Esophagus muscularis mucosa (tissue), 4 donors: Measurements from ENCODE around the gene SRP68. TPM values are rescaled to one million over a fixed set of nuclear protein-coding genes. Genes with fewer than 3 reads are reported as not detected.

Experiments
- DNase-seq: peaks from one replicate; pipeline ENCODE4 v3.0.0-alpha.2; 2017; ENCODE audit errors: extremely low spot score
- H3K27ac ChIP-seq, 4 donors: fragments of 200-600 bp; sonication (generic); replicated peaks in 1 of 4; 1 replicate in 3 of 4; 2 replicates in 1 of 4; pipeline ENCODE4 v1.5.1; 2016 to 2019; ENCODE audit warnings: mild to moderate bottlenecking in 1 of 4
- H3K27me3 ChIP-seq, 4 donors: fragments of 200-600 bp; sonication (generic); one replicate each; pipeline versions ENCODE4 v1.5.1 to v1.6.0; 2016 to 2019
- H3K36me3 ChIP-seq, 4 donors: fragments of 200-600 bp; sonication (generic); one replicate each; pipeline ENCODE4 v1.5.1; 2016 to 2019
- H3K4me1 ChIP-seq, 4 donors: fragments of 200-600 bp; sonication (generic); one replicate each; pipeline ENCODE4 v1.5.1; 2016 to 2019
- H3K4me3 ChIP-seq, 4 donors: fragments of 200-600 bp; sonication (generic); 1 replicate in 2 of 4; 2 replicates in 2 of 4; pipeline ENCODE4 v1.5.1; 2016 to 2019; ENCODE audit warnings: mild to moderate bottlenecking in 4 of 4, moderate library complexity in 1 of 4
- H3K9me3 ChIP-seq, 4 donors: fragments of 200-600 bp; sonication (generic); 1 replicate in 3 of 4; 2 replicates in 1 of 4; pipeline ENCODE4 v1.5.1; 2016 to 2019
- CTCF ChIP-seq, 3 experiments: fragments of 200-600 bp in 2 of 3; fragments of 450-650 bp in 1 of 3; sonication (generic) in 2 of 3; IDR thresholded peaks; one replicate each; pipeline ENCODE4 v1.5.1; 2017 to 2019; ENCODE audit warnings: antibody characterized with exemption in 3 of 3, mild to moderate bottlenecking in 2 of 3, moderate library complexity in 1 of 3
- EP300 ChIP-seq: sonication (generic); formaldehyde crosslinking; IDR thresholded peaks from one replicate; pipeline ENCODE4 v1.6.1; 2017; ENCODE audit warnings: antibody characterized with exemption
- POLR2A ChIP-seq: fragments of 450-650 bp; IDR thresholded peaks from one replicate; pipeline ENCODE4 v1.6.1; 2017; ENCODE audit warnings: antibody characterized with exemption, moderate library complexity, mild to moderate bottlenecking, low read depth
- POLR2AphosphoS5 ChIP-seq, 2 donors: sonication (generic); formaldehyde crosslinking; IDR thresholded peaks; one replicate each; pipeline ENCODE4 v1.6.1; 2017; ENCODE audit warnings: antibody characterized with exemption in 2 of 2
- WGBS: methylation state at CpG from one replicate; pipeline ENCODE4 v1.1.5; 2018; 5-methylcytosine and 5-hydroxymethylcytosine counted together
- intact Hi-C: fragments of 100-400 bp; cut with DNase I; formaldehyde crosslinking; loops from one replicate; pipeline ENCODE4 v1.15.1; 2023
- total RNA-seq, 4 donors: library from RNA; depleted of rRNA; stranded (reverse); fragments of >200 nt; gene quantifications; one replicate each; pipeline versions ENCODE4 v1.1.0 to v1.2.1, GENCODE V29; 2016

The SRP68 gene
- total RNA-seq, 4 donors from 2014 or later: 41.9 to 56.9 (median 50.0) TPM

- TF ChIP-seq CTCF (IDR thresholded peaks at IDR 0.05) (no peak), POLR2AphosphoS5 (IDR thresholded peaks at IDR 0.05) (peak; percentile 77 to 87), EP300 (no peak)
- DNase-seq: no peak
- Histone ChIP-seq H3K27me3 (no peaks in the 10 kb centered on the region), H3K4me3 (no peak overlapping the region), H3K4me1 (peaks cover 6 to 34% (median 22%) of the 10 kb centered on the region in 4 donors), H3K9me3 (no peaks in the 10 kb centered on the region), H3K36me3 (peaks cover 29 to 44% (median 36%) of the 10 kb centered on the region in 4 donors), H3K27ac (peak overlapping the region; percentile 55 to 86 (median 62))
- 29% methylated on average over 16 of the region's 22 CpGs for WGBS
- intact Hi-C loops: no loop called here
These were observed 35.6 kb downstream of the SRP68 start for GRCh38 chr17:76036497-76037261.

DNA sequence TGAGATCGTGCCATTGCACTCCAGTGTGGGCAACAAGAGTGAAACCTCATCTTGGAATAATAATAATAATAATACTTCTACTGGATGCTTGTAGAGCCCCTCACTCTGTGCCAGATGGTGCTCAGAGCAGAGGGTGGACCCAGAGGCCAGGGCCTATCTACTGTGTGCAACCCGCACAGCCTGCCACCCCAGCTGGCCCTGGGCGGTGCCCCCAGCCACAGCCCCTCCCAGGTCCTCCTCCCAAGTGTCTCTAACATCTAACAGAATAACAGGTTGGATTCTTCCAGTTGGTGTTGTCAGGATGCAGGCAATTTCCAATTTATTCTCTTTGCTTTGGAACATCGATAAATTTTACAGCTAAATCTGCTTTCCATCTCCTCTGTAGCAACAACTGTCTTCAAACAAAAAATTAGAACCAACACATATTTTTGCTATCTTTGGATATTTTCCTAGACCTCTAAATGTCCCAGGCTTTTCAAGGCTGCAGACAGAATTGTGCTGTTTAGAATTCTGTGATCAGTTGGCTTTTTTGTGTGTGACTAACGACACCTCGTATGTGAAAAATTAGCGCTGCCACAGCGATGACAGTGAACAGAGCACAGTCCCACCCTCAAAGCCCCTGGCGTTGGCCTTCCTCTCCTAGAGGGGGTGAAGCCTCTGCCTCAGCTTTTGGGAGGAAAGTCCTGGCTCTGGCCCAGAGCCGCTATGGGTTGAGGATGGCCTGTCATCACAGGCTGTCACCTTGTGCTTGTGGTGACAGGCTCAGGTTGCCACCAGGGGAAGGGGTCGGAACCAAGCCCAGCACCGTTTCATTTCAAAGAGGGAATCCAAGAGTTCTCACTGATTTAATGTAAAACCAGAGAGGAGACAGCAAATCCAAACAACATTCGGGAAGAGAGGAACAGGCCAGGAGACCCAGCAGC is 37.6 kb downstream of the SRP68 start:
- 72% methylated on average over 13 of the region's 13 CpGs for WGBS
- no peaks in the 10 kb centered on the region for H3K27me3 ChIP-seq
- intact Hi-C loops: no loop called here

GRCh38 chr17:76033139-76033538 is 39.2 kb downstream of the SRP68 start:
- intact Hi-C loops: no loop called here
- no peak overlapping the region for H3K27ac ChIP-seq
- no peaks in the 10 kb centered on the region for H3K9me3 ChIP-seq
- H3K27me3 ChIP-seq: no peaks in the 10 kb centered on the region
- H3K4me3 ChIP-seq: no peak overlapping the region
- H3K36me3 ChIP-seq: peaks cover 0 to 8% (median 2%) of the 10 kb centered on the region in 4 donors
- TF ChIP-seq POLR2A (no peak), EP300 (no peak), POLR2AphosphoS5 (IDR thresholded peaks at IDR 0.05) (no peak)
- 99% methylated on average over 5 of the region's 6 CpGs for WGBS
- peaks cover 6 to 26% (median 19%) of the 10 kb centered on the region in 4 donors for H3K4me1 ChIP-seq
- no peak for DNase-seq

More for the DNA sequence above, 37.6 kb downstream of the SRP68 start:
- H3K27ac ChIP-seq: peak overlapping the region in 2 of 4 donors; percentile 7 to 86
- H3K4me1 ChIP-seq: peaks cover 6 to 31% (median 21%) of the 10 kb centered on the region in 4 donors
- peaks cover 10 to 24% (median 16%) of the 10 kb centered on the region in 4 donors for H3K36me3 ChIP-seq
- TF ChIP-seq CTCF (IDR thresholded peaks at IDR 0.05): no peak
- no peak overlapping the region for H3K4me3 ChIP-seq
- no peaks in the 10 kb centered on the region for H3K9me3 ChIP-seq
- no peak for DNase-seq

- Histone ChIP-seq H3K4me1 (peaks cover 6 to 26% (median 19%) of the 10 kb centered on the region in 4 donors), H3K4me3 (no peak overlapping the region), H3K36me3 (peaks cover 0 to 4% (median 0%) of the 10 kb centered on the region in 4 donors), H3K27me3 (no peaks in the 10 kb centered on the region), H3K27ac (no peak overlapping the region), H3K9me3 (no peaks in the 10 kb centered on the region)
- WGBS: 95% methylated on average over 4 of the region's 5 CpGs
- intact Hi-C loops: no loop called here
- no peak for DNase-seq
- no peak for TF ChIP-seq CTCF (IDR thresholded peaks at IDR 0.05)
- no peak for TF ChIP-seq POLR2AphosphoS5 (IDR thresholded peaks at IDR 0.05)
- TF ChIP-seq POLR2A: no peak
- TF ChIP-seq EP300: no peak
These were observed 39.6 kb downstream of the SRP68 start for GRCh38 chr17:76032780-76033108.
